Glomerular endothelial cell (primary cell): ENCODE data around the gene TMEM52. TPM values are rescaled to one million over a fixed set of nuclear protein-coding genes. Genes with fewer than 3 reads are reported as not detected.

ENCODE experiments used
- DNase-seq: peaks from one replicate; pipeline ENCODE4 v3.0.0-alpha.2; 2011; ENCODE audit warnings: low read depth, low spot score; ENCODE audit errors: extremely low read depth
- total RNA-seq: library from RNA; depleted of rRNA; stranded (reverse); fragments of >200 nt; gene quantifications from 2 replicates; pipeline ENCODE4 v1.2.3, GENCODE V29; 2015

TMEM52 gene
- total RNA-seq, 1 donor from 2014 or later, result 0.18 TPM

GRCh38 chr1:1876335-1876930 is 42.6 kb downstream of the TMEM52 start:
- DNase-seq, result no peak

GRCh38 chr1:1875932-1876331 is 43.1 kb downstream of the TMEM52 start:
- no peak for DNase-seq

- DNase-seq, result no peak
Measured at GRCh38 chr1:1874901-1875300, 44.2 kb downstream of the TMEM52 start.

GRCh38 chr1:1873186-1873585 is 45.9 kb downstream of the TMEM52 start:
- no peak for DNase-seq

- DNase-seq, result no peak
Measured at GRCh38 chr1:1872329-1872994, 46.6 kb downstream of the TMEM52 start.

GRCh38 chr1:1869469-1869868 is 49.6 kb downstream of the TMEM52 start:
- DNase-seq, result no peak

Other genes with a start within 250 kb of the TMEM52 start
- 40.0 and 62.2 TPM in 2 replicates for gene SLC35E2B, start 226.5 kb downstream of the TMEM52 start, total RNA-seq
- 19.7 and 25.9 TPM in 2 replicates for gene CDK11A, start 194.9 kb downstream of the TMEM52 start, total RNA-seq
- 91.0 and 134 TPM in 2 replicates for gene NADK, start 140.8 kb downstream of the TMEM52 start, total RNA-seq
- gene GNB1, start 28.2 kb downstream of the TMEM52 start, total RNA-seq, result 211 and 291 TPM in 2 replicates
- 0.18 and 1.4 TPM in 2 replicates for gene CALML6, start 4.0 kb downstream of the TMEM52 start, total RNA-seq
- gene CFAP74, start 84.5 kb upstream of the TMEM52 start, total RNA-seq, result not detected in 2 replicates
- gene GABRD, start 100.1 kb upstream of the TMEM52 start, total RNA-seq, result not detected in 2 replicates
- gene PRKCZ, start 131.1 kb upstream of the TMEM52 start, total RNA-seq, result 2.3 and 4.0 TPM in 2 replicates